Measurements from ENCODE around the gene AHCTF1. TPM values are rescaled to one million over a fixed set of nuclear protein-coding genes. Genes with fewer than 3 reads are reported as not detected.

Gene AHCTF1
- total RNA-seq, 1 experiment from 2014 or later = 112 TPM

- peaks cover 13% of the 10 kb centered on the region for H3K27me3 Mint-ChIP-seq (ENCODE audit: insufficient read depth, unreplicated experiment)
- DNase-seq (ENCODE audit: unreplicated experiment) = no peak
- intact Hi-C loops (cut with micrococcal nuclease) = no loop called here
- H3K36me3 Mint-ChIP-seq (ENCODE audit: insufficient read depth, unreplicated experiment) = no peaks in the 10 kb centered on the region
- BruUV-seq (replicated peaks) = no TSS peak
- ChIA-PET CTCF (interaction anchor here (1.1 kb wide), 1 partner anchor 12 kb away, joined by 3 read pairs; no protein-coding TSS in a partner anchor), POLR2A (no interaction called here)
- no peak for TF ChIP-seq CTCF (IDR thresholded peaks at IDR 0.05; ENCODE audit: unreplicated experiment)
- no peak overlapping the region for H3K27ac Mint-ChIP-seq (ENCODE audit: low read depth, unreplicated experiment)
- H3K4me1 Mint-ChIP-seq (ENCODE audit: insufficient read depth, unreplicated experiment) = no peaks in the 10 kb centered on the region
- no peak overlapping the region for H3K4me3 Mint-ChIP-seq (ENCODE audit: unreplicated experiment)
- peaks cover 8% of the 10 kb centered on the region for H3K9me3 Mint-ChIP-seq (ENCODE audit: unreplicated experiment)
Measured at GRCh38 chr1:246803373-246803772, 128.4 kb downstream of the AHCTF1 start.

GRCh38 chr1:246801241-246802020, 130.3 kb downstream of the AHCTF1 start:
- Mint-ChIP-seq H3K4me1 (ENCODE audit: insufficient read depth, unreplicated experiment) (no peaks in the 10 kb centered on the region), H3K27me3 (ENCODE audit: insufficient read depth, unreplicated experiment) (no peaks in the 10 kb centered on the region), H3K9me3 (ENCODE audit: unreplicated experiment) (peaks cover 8% of the 10 kb centered on the region), H3K27ac (ENCODE audit: low read depth, unreplicated experiment) (no peak overlapping the region), H3K36me3 (ENCODE audit: insufficient read depth, unreplicated experiment) (no peaks in the 10 kb centered on the region), H3K4me3 (ENCODE audit: unreplicated experiment) (no peak overlapping the region)
- intact Hi-C loops (cut with micrococcal nuclease) = no loop called here
- no peak for TF ChIP-seq CTCF (IDR thresholded peaks at IDR 0.05; ENCODE audit: unreplicated experiment)
- ChIA-PET POLR2A (interaction anchor here (0.6 to 1.4 kb wide), 2 partner anchors 10 to 31 kb away, joined by 4 read pairs; no protein-coding TSS in a partner anchor), CTCF (interaction anchor here (1.2 kb wide), 1 partner anchor 12 kb away, joined by 3 read pairs; no protein-coding TSS in a partner anchor)
- BruUV-seq (replicated peaks) = no TSS peak
- DNase-seq (ENCODE audit: unreplicated experiment) = no peak

- Mint-ChIP-seq H3K27me3 (ENCODE audit: insufficient read depth, unreplicated experiment) (no peaks in the 10 kb centered on the region), H3K27ac (ENCODE audit: low read depth, unreplicated experiment) (no peak overlapping the region), H3K4me1 (ENCODE audit: insufficient read depth, unreplicated experiment) (no peaks in the 10 kb centered on the region), H3K4me3 (ENCODE audit: unreplicated experiment) (no peak overlapping the region), H3K9me3 (ENCODE audit: unreplicated experiment) (peaks cover 8% of the 10 kb centered on the region), H3K36me3 (ENCODE audit: insufficient read depth, unreplicated experiment) (no peaks in the 10 kb centered on the region)
- BruUV-seq (replicated peaks) = no TSS peak
- TF ChIP-seq CTCF (IDR thresholded peaks at IDR 0.05; ENCODE audit: unreplicated experiment) = no peak
- ChIA-PET POLR2A (interaction anchor here (0.6 to 1.4 kb wide), 2 partner anchors 9 to 30 kb away, joined by 4 read pairs; no protein-coding TSS in a partner anchor), CTCF (interaction anchor here (1.2 kb wide), 1 partner anchor 13 kb away, joined by 3 read pairs; no protein-coding TSS in a partner anchor)
- no peak for DNase-seq (ENCODE audit: unreplicated experiment)
- intact Hi-C loops (cut with micrococcal nuclease) = no loop called here
Measured at GRCh38 chr1:246800756-246801155, 131.0 kb downstream of the AHCTF1 start.

GRCh38 chr1:246800356-246800755, 131.4 kb downstream of the AHCTF1 start:
- no peaks in the 10 kb centered on the region for H3K36me3 Mint-ChIP-seq (ENCODE audit: insufficient read depth, unreplicated experiment)
- no peak overlapping the region for H3K4me3 Mint-ChIP-seq (ENCODE audit: unreplicated experiment)
- H3K27ac Mint-ChIP-seq (ENCODE audit: low read depth, unreplicated experiment) = no peak overlapping the region
- intact Hi-C loops (cut with micrococcal nuclease) = no loop called here
- peaks cover 8% of the 10 kb centered on the region for H3K9me3 Mint-ChIP-seq (ENCODE audit: unreplicated experiment)
- no TSS peak for BruUV-seq (replicated peaks)
- ChIA-PET POLR2A (interaction anchor here (1.4 kb wide), 1 partner anchor 9 kb away, joined by 4 read pairs; no protein-coding TSS in a partner anchor), CTCF (interaction anchor here (0.6 to 1.8 kb wide), 3 partner anchors 57 to 1561 kb away, joined by 3 to 7 read pairs (median 3); no protein-coding TSS in a partner anchor)
- H3K27me3 Mint-ChIP-seq (ENCODE audit: insufficient read depth, unreplicated experiment) = no peaks in the 10 kb centered on the region
- H3K4me1 Mint-ChIP-seq (ENCODE audit: insufficient read depth, unreplicated experiment) = no peaks in the 10 kb centered on the region
- no peak for TF ChIP-seq CTCF (IDR thresholded peaks at IDR 0.05; ENCODE audit: unreplicated experiment)
- no peak for DNase-seq (ENCODE audit: unreplicated experiment)

Data from MCF 10A (cell line).